Hepatocyte (in vitro differentiated cells): ENCODE data around the gene NUP153.

Source experiments
- CTCF ChIP-seq: fragments of 200-600 bp; sonication (generic); IDR thresholded peaks from 2 replicates; pipeline ENCODE4 v1.5.1; 2016; ENCODE audit warnings: antibody characterized with exemption, mild to moderate bottlenecking; ENCODE audit not compliant: poor library complexity
- EZH2 ChIP-seq: fragments of 200-600 bp; sonication (generic); IDR thresholded peaks from 2 replicates; pipeline ENCODE4 v1.6.1; 2016; ENCODE audit warnings: antibody characterized with exemption, mild to moderate bottlenecking, borderline replicate concordance

GRCh38 chr6:17635568-17635967 is 71.2 kb downstream of the NUP153 start:
- no peak for TF ChIP-seq CTCF
- no peak for TF ChIP-seq EZH2
